Adrenal gland (tissue), 5 donors: ENCODE data around the gene MAP2K7.

ENCODE experiments used
- POLR2A ChIP-seq, 2 donors: fragments of 450-650 bp; IDR thresholded peaks; one replicate each; pipeline ENCODE4 v1.6.1; 2017; ENCODE audit warnings: antibody characterized with exemption in 2 of 2, mild to moderate bottlenecking in 2 of 2, moderate library complexity in 1 of 2
- TF ChIP-seq, protein P1 (sequence below), 6 experiments: fragments of 450-650 bp in 4 of 6; fragments of 200-600 bp in 2 of 6; sonication (generic) in 1 of 6; IDR thresholded peaks; 1 replicate in 5 of 6; 2 replicates in 1 of 6; pipeline versions ENCODE4 v1.5.1 to v1.8.0; 2016 to 2021; ENCODE audit warnings: antibody characterized with exemption in 6 of 6, mild to moderate bottlenecking in 2 of 6, moderate library complexity in 1 of 6
- donor health status: DM: no; HTN: no; CAD: no.

DNA sequence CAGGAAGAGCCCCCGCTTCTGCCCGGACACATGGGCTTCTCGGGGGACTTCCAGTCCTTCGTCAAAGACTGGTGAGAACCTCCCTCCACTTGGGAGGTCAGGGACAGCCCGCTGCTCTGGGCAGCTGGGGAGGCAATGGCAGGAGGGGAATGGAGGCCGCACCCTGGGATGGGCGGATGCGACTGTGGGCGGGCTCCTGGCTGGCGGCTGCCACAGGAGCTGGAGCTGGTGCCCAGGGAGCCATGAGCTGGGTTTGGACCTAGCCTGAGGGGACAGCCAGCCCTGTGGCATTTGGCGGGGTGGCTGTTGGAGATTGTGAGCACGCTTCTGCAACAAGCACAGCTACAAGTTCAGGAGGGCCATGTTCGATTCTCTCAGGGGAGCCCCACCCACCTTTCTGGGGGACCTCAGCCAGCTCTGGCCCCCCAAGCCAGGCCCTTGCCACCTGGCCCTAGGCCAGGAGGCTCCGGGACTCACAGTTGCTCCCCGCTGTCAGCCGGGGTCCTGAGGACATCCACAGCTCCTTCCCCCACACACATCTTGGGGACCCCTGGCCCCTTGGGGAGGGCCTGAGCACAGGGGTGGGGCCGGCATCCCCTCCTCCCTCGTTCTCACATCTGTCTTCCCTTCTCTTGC lies 7.9 kb downstream of the MAP2K7 start:
- TF ChIP-seq, protein P1, sequence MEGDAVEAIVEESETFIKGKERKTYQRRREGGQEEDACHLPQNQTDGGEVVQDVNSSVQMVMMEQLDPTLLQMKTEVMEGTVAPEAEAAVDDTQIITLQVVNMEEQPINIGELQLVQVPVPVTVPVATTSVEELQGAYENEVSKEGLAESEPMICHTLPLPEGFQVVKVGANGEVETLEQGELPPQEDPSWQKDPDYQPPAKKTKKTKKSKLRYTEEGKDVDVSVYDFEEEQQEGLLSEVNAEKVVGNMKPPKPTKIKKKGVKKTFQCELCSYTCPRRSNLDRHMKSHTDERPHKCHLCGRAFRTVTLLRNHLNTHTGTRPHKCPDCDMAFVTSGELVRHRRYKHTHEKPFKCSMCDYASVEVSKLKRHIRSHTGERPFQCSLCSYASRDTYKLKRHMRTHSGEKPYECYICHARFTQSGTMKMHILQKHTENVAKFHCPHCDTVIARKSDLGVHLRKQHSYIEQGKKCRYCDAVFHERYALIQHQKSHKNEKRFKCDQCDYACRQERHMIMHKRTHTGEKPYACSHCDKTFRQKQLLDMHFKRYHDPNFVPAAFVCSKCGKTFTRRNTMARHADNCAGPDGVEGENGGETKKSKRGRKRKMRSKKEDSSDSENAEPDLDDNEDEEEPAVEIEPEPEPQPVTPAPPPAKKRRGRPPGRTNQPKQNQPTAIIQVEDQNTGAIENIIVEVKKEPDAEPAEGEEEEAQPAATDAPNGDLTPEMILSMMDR (IDR thresholded peaks at IDR 0.05): no peak
- no peak for TF ChIP-seq POLR2A (IDR thresholded peaks at IDR 0.05)
